Kidney epithelial cell (primary cell): ENCODE data around the gene DGKK. TPM values are rescaled to one million over a fixed set of nuclear protein-coding genes. Genes with fewer than 3 reads are reported as not detected.

Source experiments
- DNase-seq: peaks from one replicate; pipeline ENCODE4 v3.0.0-alpha.2; 2010; ENCODE audit warnings: low read depth
- H3K27me3 ChIP-seq: 2 replicates; pipeline ENCODE4 v1.6.0; 2011; ENCODE audit warnings: low read length; ENCODE audit not compliant: control insufficient read depth, insufficient read depth
- H3K36me3 ChIP-seq: 2 replicates; pipeline ENCODE4 v1.5.1; 2011; ENCODE audit warnings: low read length; ENCODE audit not compliant: control insufficient read depth, insufficient read depth
- H3K4me3 ChIP-seq: 2 replicates; pipeline ENCODE4 v1.5.1; 2011; ENCODE audit warnings: low read depth, mild to moderate bottlenecking, control low read depth, low read length
- total RNA-seq: library from RNA; depleted of rRNA; stranded (reverse); fragments of >200 nt; gene quantifications from 2 replicates; pipeline ENCODE4 v1.2.3, GENCODE V29; 2015
- TF ChIP-seq, protein P1 (sequence below): IDR thresholded peaks from 2 replicates; pipeline ENCODE4 v1.5.1; 2011; ENCODE audit warnings: mild to moderate bottlenecking, moderate library complexity, low read length, control low read depth, inconsistent platforms; ENCODE audit not compliant: insufficient read depth, poor library complexity, severe bottlenecking

Gene DGKK
- total RNA-seq, 1 donor from 2014 or later = 0.13 TPM

DNA sequence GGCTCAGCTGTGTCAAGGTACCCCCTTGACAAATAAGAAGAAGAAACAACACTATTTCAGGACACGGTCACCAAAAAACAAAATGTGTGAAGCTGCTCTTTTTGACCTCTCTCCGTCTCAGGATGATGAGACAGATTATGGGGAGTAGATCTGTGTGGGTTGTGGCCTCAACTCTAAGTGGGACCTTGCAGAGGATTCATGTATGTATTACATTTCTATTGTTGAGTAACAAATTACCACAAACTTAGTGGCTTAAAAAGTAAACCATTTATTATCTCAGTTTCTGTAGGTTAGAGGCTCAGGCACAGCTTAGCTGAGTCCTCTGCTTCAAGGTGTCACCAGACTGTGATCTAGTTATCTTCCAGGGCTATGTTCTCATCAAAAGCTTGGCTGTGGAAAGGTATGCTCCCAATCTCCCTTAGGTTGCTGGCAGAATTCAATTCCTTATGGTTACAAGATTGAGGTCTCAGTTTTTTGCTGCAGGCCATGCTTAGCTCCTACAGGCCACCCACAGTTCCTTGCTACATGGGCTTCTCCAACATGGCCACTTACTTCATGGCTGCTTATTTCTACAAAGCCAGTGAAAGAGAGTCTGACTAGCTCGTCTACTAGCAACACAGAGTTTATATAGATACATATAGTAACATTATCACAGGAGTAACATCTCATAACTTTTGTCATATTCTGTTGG is 28.1 kb downstream of the DGKK start:
- H3K27me3 ChIP-seq = no peaks in the 10 kb centered on the region
- TF ChIP-seq, protein P1, sequence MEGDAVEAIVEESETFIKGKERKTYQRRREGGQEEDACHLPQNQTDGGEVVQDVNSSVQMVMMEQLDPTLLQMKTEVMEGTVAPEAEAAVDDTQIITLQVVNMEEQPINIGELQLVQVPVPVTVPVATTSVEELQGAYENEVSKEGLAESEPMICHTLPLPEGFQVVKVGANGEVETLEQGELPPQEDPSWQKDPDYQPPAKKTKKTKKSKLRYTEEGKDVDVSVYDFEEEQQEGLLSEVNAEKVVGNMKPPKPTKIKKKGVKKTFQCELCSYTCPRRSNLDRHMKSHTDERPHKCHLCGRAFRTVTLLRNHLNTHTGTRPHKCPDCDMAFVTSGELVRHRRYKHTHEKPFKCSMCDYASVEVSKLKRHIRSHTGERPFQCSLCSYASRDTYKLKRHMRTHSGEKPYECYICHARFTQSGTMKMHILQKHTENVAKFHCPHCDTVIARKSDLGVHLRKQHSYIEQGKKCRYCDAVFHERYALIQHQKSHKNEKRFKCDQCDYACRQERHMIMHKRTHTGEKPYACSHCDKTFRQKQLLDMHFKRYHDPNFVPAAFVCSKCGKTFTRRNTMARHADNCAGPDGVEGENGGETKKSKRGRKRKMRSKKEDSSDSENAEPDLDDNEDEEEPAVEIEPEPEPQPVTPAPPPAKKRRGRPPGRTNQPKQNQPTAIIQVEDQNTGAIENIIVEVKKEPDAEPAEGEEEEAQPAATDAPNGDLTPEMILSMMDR = no peak
- H3K36me3 ChIP-seq = no peaks in the 10 kb centered on the region
- no peak for DNase-seq
- no peak overlapping the region for H3K4me3 ChIP-seq

DNA sequence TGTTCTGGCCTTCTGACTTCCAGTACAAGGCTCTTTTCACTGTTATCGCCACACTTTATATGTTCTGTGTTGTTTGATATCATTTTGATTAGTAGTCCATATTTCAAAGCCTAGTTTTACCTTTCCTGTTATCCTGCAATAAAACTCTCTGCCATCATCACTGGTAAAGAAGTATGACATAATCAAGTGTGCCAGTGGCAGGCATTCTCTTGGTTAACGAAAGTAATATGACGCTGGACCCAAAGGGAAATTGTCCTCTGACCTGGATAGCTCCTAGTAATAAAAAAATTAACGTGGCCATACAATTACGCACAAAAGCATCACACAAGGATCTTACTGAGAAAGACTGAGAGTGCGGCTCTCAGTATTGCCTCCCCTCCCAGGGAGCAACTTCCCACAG is 33.8 kb downstream of the DGKK start:
- Histone ChIP-seq H3K27me3 (peaks cover 2% of the 10 kb centered on the region), H3K4me3 (no peak overlapping the region), H3K36me3 (no peaks in the 10 kb centered on the region)
- DNase-seq = no peak
- TF ChIP-seq, protein P1 = no peak

DNA sequence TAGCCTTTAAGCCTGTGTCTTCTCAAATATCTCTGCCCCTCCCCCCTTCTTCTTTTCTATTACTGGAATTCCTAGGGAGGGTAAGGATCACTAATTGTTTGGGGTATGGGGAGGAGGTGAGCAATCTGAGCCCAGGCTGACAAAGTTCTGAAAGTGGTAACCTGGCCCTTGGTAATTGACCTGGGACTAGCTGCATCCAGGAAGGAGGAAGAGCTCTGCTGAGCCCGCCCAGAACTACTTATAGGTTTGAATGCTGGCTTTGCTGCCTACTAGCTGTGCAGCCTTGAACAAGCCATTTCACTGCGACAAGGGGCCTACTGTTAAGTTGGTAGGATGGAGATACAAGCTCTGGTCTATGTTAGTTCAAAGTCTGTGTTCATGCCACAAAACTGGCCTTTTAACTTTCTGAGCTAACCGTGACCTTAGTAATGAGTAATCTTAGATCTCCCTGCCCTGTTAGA is 37.8 kb downstream of the DGKK start:
- TF ChIP-seq, protein P1 = no peak
- H3K36me3 ChIP-seq = no peaks in the 10 kb centered on the region
- DNase-seq = no peak
- H3K27me3 ChIP-seq = peaks cover 2% of the 10 kb centered on the region
- H3K4me3 ChIP-seq = no peak overlapping the region

DNA sequence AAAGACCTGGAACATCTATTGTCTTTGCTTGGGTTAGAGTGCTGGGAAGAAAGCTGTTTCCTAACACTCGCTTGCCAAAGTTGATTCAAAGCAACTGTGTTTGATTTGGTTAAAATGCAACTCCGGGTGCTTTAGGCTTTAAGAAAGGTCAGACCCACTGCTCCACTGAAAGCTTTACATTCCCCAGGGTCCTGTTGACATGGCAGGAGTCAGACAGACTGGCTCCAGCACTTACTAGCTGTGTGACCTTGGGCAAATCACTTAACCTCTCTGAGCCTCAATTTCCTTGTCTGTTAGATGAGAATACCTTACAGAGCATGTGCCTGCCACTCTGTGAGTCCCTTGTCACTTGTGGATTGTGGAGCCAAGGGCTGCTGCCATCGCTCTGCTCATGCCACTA is 39.0 kb downstream of the DGKK start:
- TF ChIP-seq, protein P1 = no peak
- no peak for DNase-seq
- H3K36me3 ChIP-seq = no peaks in the 10 kb centered on the region
- H3K4me3 ChIP-seq = no peak overlapping the region
- peaks cover 2% of the 10 kb centered on the region for H3K27me3 ChIP-seq

DNA sequence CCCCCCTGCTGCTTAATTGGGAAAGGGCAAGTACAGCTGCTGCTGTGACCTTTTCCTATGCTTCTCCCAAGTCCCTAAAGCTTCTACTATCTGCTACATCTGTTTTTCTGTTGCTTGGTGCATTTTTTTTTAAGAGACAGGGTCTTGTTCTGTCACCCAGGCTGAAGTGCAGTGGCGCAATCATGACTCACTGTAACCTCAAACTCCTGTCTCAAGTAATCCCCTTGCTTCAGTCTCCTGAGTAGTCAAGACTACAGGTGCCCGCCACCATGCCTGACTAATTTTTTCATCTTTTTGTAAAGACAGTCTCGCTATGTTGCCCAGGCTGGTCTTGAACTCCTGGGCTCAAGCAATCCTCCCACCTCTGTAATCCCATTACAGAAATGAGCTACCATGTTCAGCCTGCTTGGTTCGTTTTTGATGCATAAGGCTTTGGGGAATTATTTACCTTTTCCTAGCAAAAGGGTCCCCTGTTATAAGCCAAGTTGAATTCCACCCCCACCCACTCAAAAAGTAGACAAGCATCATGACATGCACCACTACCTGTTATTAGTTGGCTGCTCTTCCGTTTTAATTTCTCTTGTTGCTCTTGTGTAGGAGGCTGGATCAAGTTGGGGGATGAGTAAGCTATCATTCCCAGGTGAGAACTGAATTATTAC is 39.6 kb downstream of the DGKK start:
- no peak overlapping the region for H3K4me3 ChIP-seq

More for the DNA sequence above, 39.6 kb downstream of the DGKK start:
- TF ChIP-seq, protein P1 = no peak
- peak; percentile 5 for DNase-seq
- no peaks in the 10 kb centered on the region for H3K36me3 ChIP-seq
- peaks cover 2% of the 10 kb centered on the region for H3K27me3 ChIP-seq
